Measurements from ENCODE around the gene ST6GALNAC5.

GRCh38 chr1:76892675-76893074 is 25.4 kb downstream of the ST6GALNAC5 start:
- TF ChIP-seq CTCF (conservative IDR thresholded peaks at IDR 0.05 in 1 of 2, IDR thresholded peaks at IDR 0.05 in 1 of 2; ENCODE audit: extremely low read depth in 1 of 2, insufficient read depth in 1 of 2, low read depth in 1 of 2, low read length in 2 of 2) = no peak
- TF ChIP-seq EZH2 (IDR thresholded peaks at IDR 0.05; ENCODE audit: borderline replicate concordance, low read length) = no peak

Measured in mammary epithelial cell (primary cell).